Stomach (tissue), 9 donors: Measurements from ENCODE around the gene CUL5. TPM values are rescaled to one million over a fixed set of nuclear protein-coding genes. Genes with fewer than 3 reads are reported as not detected.

Source experiments
- DNase-seq, 2 donors: peaks; one replicate each; pipeline versions ENCODE4 v3.0.0 to v3.0.0-alpha.2; 2013 to 2019
- H3K27ac ChIP-seq, 5 donors: fragments of 200-600 bp in 4 of 5; sonication (generic) in 4 of 5; one replicate each; pipeline ENCODE4 v1.5.1; 2013 to 2019; ENCODE audit warnings: mild to moderate bottlenecking in 1 of 5, moderate library complexity in 1 of 5
- H3K27me3 ChIP-seq, 3 donors: fragments of 200-600 bp; sonication (generic); one replicate each; pipeline ENCODE4 v1.5.1; 2017 to 2019; ENCODE audit warnings: mixed run types in 1 of 3
- H3K36me3 ChIP-seq, 4 donors: fragments of 200-600 bp; sonication (generic); 1 replicate in 3 of 4; 2 replicates in 1 of 4; pipeline ENCODE4 v1.5.1; 2016 to 2019
- H3K4me1 ChIP-seq, 4 donors: fragments of 200-600 bp; sonication (generic); one replicate each; pipeline ENCODE4 v1.5.1; 2016 to 2019
- H3K4me3 ChIP-seq, 4 donors: fragments of 200-600 bp; sonication (generic) in 3 of 4; one replicate each; pipeline ENCODE4 v1.5.1; 2016 to 2019; ENCODE audit warnings: mild to moderate bottlenecking in 1 of 4
- H3K9me3 ChIP-seq, 4 donors: fragments of 200-600 bp; sonication (generic); one replicate each; pipeline ENCODE4 v1.5.1; 2016 to 2019
- EP300 ChIP-seq: sonication (generic); formaldehyde crosslinking; IDR thresholded peaks from one replicate; pipeline ENCODE4 v1.6.1; 2017; ENCODE audit warnings: antibody characterized with exemption
- POLR2A ChIP-seq, 4 donors: fragments of 450-650 bp; IDR thresholded peaks; one replicate each; pipeline ENCODE4 v1.6.1; 2016; ENCODE audit warnings: antibody characterized with exemption in 4 of 4, control low read depth in 2 of 4, mild to moderate bottlenecking in 1 of 4, moderate library complexity in 1 of 4
- POLR2AphosphoS5 ChIP-seq, 3 donors: sonication (generic); formaldehyde crosslinking; IDR thresholded peaks; one replicate each; pipeline ENCODE4 v1.6.1; 2016; ENCODE audit warnings: antibody characterized with exemption in 3 of 3
- WGBS, 5 donors: extraction: QIAGEN DNeasy Blood & Tissue Kit in 3 of 5; methylation state at CpG; one replicate each; pipeline versions ENCODE4 v1.1.5 to v1.1.7; 2013 to 2018; 5-methylcytosine and 5-hydroxymethylcytosine counted together
- intact Hi-C: fragments of 100-400 bp; cut with DNase I; formaldehyde crosslinking; loops from one replicate; pipeline ENCODE4 v1.15.1; 2023; ENCODE audit warnings: low total_unique reads
- polyA plus RNA-seq, 3 donors: library from polyadenylated mRNA; stranded (reverse); fragments of 200-250 nt; gene quantifications; one replicate each; pipeline ENCODE4 v1.2.3, GENCODE V29; 2013
- small RNA-seq, 4 donors: library from RNA; depleted of rRNA; stranded (forward); fragments of <200 nt; gene quantifications; one replicate each; pipeline ENCODE3, GENCODE V24; 2016
- total RNA-seq, 5 donors: library from RNA; depleted of rRNA; stranded (reverse); fragments of >200 nt; gene quantifications; one replicate each; pipeline versions ENCODE4 v1.1.0 to v1.2.3, GENCODE V29; 2014 to 2016
- TF ChIP-seq, protein P1 (sequence below), 7 experiments: fragments of 450-650 bp in 4 of 7; fragments of 200-600 bp in 3 of 7; sonication (generic) in 3 of 7; IDR thresholded peaks; one replicate each; pipeline ENCODE4 v1.5.1; 2016 to 2019; ENCODE audit warnings: antibody characterized with exemption in 7 of 7, control low read depth in 2 of 7, mild to moderate bottlenecking in 1 of 7
- donor health status: healthy with polysubstance abuse.
- donor health status: Bipolar disorder and iron deficiency.
- donor health status: healthy.

The CUL5 gene
- total and polyA plus RNA-seq, 8 donors: 5.0 to 98.0 (median 27.6) TPM

DNA sequence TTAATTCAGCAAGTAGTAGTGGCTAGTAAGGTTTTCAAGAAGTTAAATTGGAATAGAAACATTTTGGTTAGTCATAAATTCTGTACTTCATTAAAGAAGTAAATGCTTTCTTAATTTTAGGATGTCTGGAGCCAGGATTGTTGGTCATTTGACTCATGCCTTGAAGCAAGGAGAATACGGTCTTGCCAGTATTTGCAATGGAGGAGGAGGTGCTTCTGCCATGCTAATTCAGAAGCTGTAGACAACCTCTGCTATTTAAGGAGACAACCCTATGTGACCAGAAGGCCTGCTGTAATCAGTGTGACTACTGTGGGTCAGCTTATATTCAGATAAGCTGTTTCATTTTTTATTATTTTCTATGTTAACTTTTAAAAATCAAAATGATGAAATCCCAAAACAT is 138.5 kb downstream of the CUL5 start:
- H3K27ac ChIP-seq: no peak overlapping the region
- peaks cover 60 to 99% (median 97%) of the 10 kb centered on the region in 4 donors for H3K36me3 ChIP-seq
- H3K27me3 ChIP-seq: no peaks in the 10 kb centered on the region
- H3K4me3 ChIP-seq: no peak overlapping the region
- no peak for DNase-seq
- intact Hi-C loops: no loop called here
- WGBS, 5 donors: 50 to 87% (median 64%) methylated on average over 1 of the region's 1 CpG
- H3K4me1 ChIP-seq: no peaks in the 10 kb centered on the region
- no peaks in the 10 kb centered on the region for H3K9me3 ChIP-seq
- TF ChIP-seq POLR2A (IDR thresholded peaks at IDR 0.05) (no peak), POLR2AphosphoS5 (IDR thresholded peaks at IDR 0.05) (no peak), EP300 (no peak)
- TF ChIP-seq, protein P1, sequence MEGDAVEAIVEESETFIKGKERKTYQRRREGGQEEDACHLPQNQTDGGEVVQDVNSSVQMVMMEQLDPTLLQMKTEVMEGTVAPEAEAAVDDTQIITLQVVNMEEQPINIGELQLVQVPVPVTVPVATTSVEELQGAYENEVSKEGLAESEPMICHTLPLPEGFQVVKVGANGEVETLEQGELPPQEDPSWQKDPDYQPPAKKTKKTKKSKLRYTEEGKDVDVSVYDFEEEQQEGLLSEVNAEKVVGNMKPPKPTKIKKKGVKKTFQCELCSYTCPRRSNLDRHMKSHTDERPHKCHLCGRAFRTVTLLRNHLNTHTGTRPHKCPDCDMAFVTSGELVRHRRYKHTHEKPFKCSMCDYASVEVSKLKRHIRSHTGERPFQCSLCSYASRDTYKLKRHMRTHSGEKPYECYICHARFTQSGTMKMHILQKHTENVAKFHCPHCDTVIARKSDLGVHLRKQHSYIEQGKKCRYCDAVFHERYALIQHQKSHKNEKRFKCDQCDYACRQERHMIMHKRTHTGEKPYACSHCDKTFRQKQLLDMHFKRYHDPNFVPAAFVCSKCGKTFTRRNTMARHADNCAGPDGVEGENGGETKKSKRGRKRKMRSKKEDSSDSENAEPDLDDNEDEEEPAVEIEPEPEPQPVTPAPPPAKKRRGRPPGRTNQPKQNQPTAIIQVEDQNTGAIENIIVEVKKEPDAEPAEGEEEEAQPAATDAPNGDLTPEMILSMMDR (IDR thresholded peaks at IDR 0.05): no peak

DNA sequence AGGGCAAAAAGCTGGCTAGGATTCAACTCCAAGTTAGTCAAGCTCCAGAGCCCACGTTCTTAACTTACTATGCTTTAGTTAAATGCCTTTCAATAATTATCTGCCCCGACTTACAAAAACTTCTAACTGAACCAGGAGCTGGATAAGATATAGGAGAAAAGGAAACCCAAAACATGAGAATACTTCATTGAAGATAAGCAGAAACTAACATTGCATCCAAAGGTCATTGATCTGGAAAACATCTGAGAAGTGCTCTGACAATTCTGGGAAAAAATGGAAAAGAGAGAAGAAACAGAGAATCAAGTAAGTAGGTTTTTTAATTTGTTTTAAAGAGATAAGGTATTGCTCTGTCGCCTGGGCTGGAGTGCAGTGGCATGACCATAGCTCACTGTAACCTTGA is 139.9 kb downstream of the CUL5 start:
- 33 to 63% (median 49%) methylated on average over 3 of the region's 3 CpGs for WGBS, 5 donors
- no peaks in the 10 kb centered on the region for H3K27me3 ChIP-seq

GRCh38 chr11:108154591-108154990 is 145.9 kb downstream of the CUL5 start:
- 43 to 56% (median 45%) methylated on average over 2 of the region's 2 CpGs for WGBS, 5 donors
- no peaks in the 10 kb centered on the region for H3K9me3 ChIP-seq
- H3K27me3 ChIP-seq: no peaks in the 10 kb centered on the region
- intact Hi-C loops: no loop called here
- no peak overlapping the region for H3K27ac ChIP-seq
- no peak for TF ChIP-seq EP300
- TF ChIP-seq, protein P1 (IDR thresholded peaks at IDR 0.05): no peak
- no peak for TF ChIP-seq POLR2A (IDR thresholded peaks at IDR 0.05)
- TF ChIP-seq POLR2AphosphoS5 (IDR thresholded peaks at IDR 0.05): no peak
- no peak overlapping the region for H3K4me3 ChIP-seq
- peaks cover 10 to 85% (median 67%) of the 10 kb centered on the region in 4 donors for H3K36me3 ChIP-seq
- DNase-seq: no peak
- peaks cover 0 to 9% (median 0%) of the 10 kb centered on the region in 4 donors for H3K4me1 ChIP-seq

More for the DNA sequence above, 139.9 kb downstream of the CUL5 start:
- intact Hi-C loops: no loop called here
- Histone ChIP-seq H3K9me3 (no peaks in the 10 kb centered on the region), H3K4me1 (no peaks in the 10 kb centered on the region), H3K27ac (no peak overlapping the region), H3K4me3 (no peak overlapping the region), H3K36me3 (peaks cover 48 to 96% (median 88%) of the 10 kb centered on the region in 4 donors)
- no peak for DNase-seq
- TF ChIP-seq EP300: no peak
- no peak for TF ChIP-seq POLR2AphosphoS5 (IDR thresholded peaks at IDR 0.05)
- TF ChIP-seq, protein P1 (IDR thresholded peaks at IDR 0.05): no peak
- TF ChIP-seq POLR2A (IDR thresholded peaks at IDR 0.05): no peak

Small RNA genes lying within 50 kb of the gene (small RNA-seq; reads per million reads assigned to genes)
- 0 reads per million in 4 donors for gene RF00019

Other genes starting within 250 kb of the CUL5 start
- gene SLC35F2, start 150.1 kb upstream of the CUL5 start, total RNA-seq: 10 to 100 TPM in 2 of 5 donors, 1 to 10 TPM in 3; 1.8 to 21.2 (median 9.4) TPM
- 1 to 10 TPM; 5.1 to 8.7 (median 5.8) TPM for gene SLC35F2, start 150.1 kb upstream of the CUL5 start, polyA plus RNA-seq
- gene RAB39A, start 80.5 kb upstream of the CUL5 start, total RNA-seq: 1 to 10 TPM in 1 of 5 donors, under 1 TPM in 1, not detected in 3; 0.73 to 3.2 TPM
- gene RAB39A, start 80.5 kb upstream of the CUL5 start, polyA plus RNA-seq: under 1 TPM in 2 of 3 donors, not detected in 1; 0.18 to 0.62 TPM
- gene ACAT1, start 112.7 kb downstream of the CUL5 start, total RNA-seq: 100 to 1,000 TPM in 2 of 5 donors, 10 to 100 TPM in 3; 24.1 to 162 (median 69.0) TPM
- 10 to 100 TPM; 80.7 to 95.2 (median 81.0) TPM for gene ACAT1, start 112.7 kb downstream of the CUL5 start, polyA plus RNA-seq
- gene NPAT, start 213.7 kb downstream of the CUL5 start, total RNA-seq: 10 to 100 TPM in 4 of 5 donors, 1 to 10 TPM in 1; 4.6 to 36.6 (median 19.0) TPM
- 1 to 10 TPM; 2.1 to 3.5 (median 2.1) TPM for gene NPAT, start 213.7 kb downstream of the CUL5 start, polyA plus RNA-seq
- gene ATM, start 214.2 kb downstream of the CUL5 start, total RNA-seq: 100 to 1,000 TPM; 110 to 518 (median 124) TPM
- gene ATM, start 214.2 kb downstream of the CUL5 start, polyA plus RNA-seq: 10 to 100 TPM in 1 of 3 donors, 1 to 10 TPM in 2; 3.1 to 11.3 (median 9.0) TPM